ENCODE data around the gene LTBP2.

GRCh38 chr14:74504874-74505720, 106.9 kb downstream of the LTBP2 start:
- TF ChIP-seq CTCF (IDR thresholded peaks at IDR 0.05) (no peak), POLR2A (IDR thresholded peaks at IDR 0.05) (no peak)

Measured in thyroid gland (tissue), 4 donors.